Loucy (cell line): ENCODE results near the gene ACBD7.

Experiments
- H2AFZ ChIP-seq: fragments of 200-600 bp; sonication (generic); 2 replicates; pipeline ENCODE4 v1.6.0; 2016; ENCODE audit warnings: antibody characterized with exemption, mild to moderate bottlenecking, low read length, moderate library complexity
- H3F3A ChIP-seq: fragments of 200-600 bp; 2 replicates; pipeline ENCODE4 v1.6.0; 2016; ENCODE audit warnings: antibody characterized with exemption, low read depth, mild to moderate bottlenecking
- H3K27me3 ChIP-seq: fragments of 200-600 bp; sonication (generic); 2 replicates; pipeline ENCODE4 v1.6.1; 2014; ENCODE audit warnings: low read length, mild to moderate bottlenecking; ENCODE audit not compliant: insufficient read depth, poor library complexity, severe bottlenecking
- H3K36me3 ChIP-seq: fragments of 200-600 bp; sonication (generic); 2 replicates; pipeline ENCODE4 v1.6.1; 2016; ENCODE audit warnings: low read length; ENCODE audit not compliant: insufficient read depth
- H3K4me1 ChIP-seq: fragments of 200-600 bp; sonication (generic); 2 replicates; pipeline ENCODE4 v1.5.1; 2014; ENCODE audit warnings: low read length, mild to moderate bottlenecking; ENCODE audit not compliant: insufficient read depth, poor library complexity, severe bottlenecking
- H3K4me2 ChIP-seq: fragments of 200-600 bp; sonication (generic); 2 replicates; pipeline ENCODE4 v1.6.0; 2014; ENCODE audit warnings: antibody characterized with exemption, low read length, low read depth, mild to moderate bottlenecking; ENCODE audit not compliant: poor library complexity, severe bottlenecking
- H3K4me3 ChIP-seq: fragments of 200-600 bp; sonication (generic); 2 replicates; pipeline ENCODE4 v1.5.1; 2014; ENCODE audit warnings: low read length, mild to moderate bottlenecking, mixed read lengths; ENCODE audit not compliant: poor library complexity, severe bottlenecking
- H3K79me2 ChIP-seq: fragments of 200-600 bp; sonication (generic); 2 replicates; pipeline ENCODE4 v1.6.1; 2014; ENCODE audit warnings: low read length; ENCODE audit not compliant: insufficient read depth
- H3K9ac ChIP-seq: fragments of 200-600 bp; sonication (generic); 2 replicates; pipeline ENCODE4 v1.6.0; 2014; ENCODE audit warnings: mild to moderate bottlenecking, low read depth, low read length, moderate library complexity; ENCODE audit not compliant: poor library complexity, severe bottlenecking
- H3K9me2 ChIP-seq: fragments of 200-600 bp; sonication (generic); replicated peaks from 2 replicates; pipeline ENCODE4 v1.6.1; 2016; ENCODE audit warnings: low read depth, low read length, mixed read lengths
- H3K9me3 ChIP-seq: fragments of 200-600 bp; sonication (generic); 2 replicates; pipeline ENCODE4 v1.6.1; 2014; ENCODE audit warnings: mild to moderate bottlenecking, antibody characterized with exemption, low read length, low read depth; ENCODE audit not compliant: insufficient read depth
- H4K20me1 ChIP-seq: fragments of 200-600 bp; sonication (generic); 2 replicates; pipeline ENCODE4 v1.6.0; 2014; ENCODE audit warnings: antibody characterized with exemption, low read length, mild to moderate bottlenecking; ENCODE audit not compliant: insufficient read depth, poor library complexity, severe bottlenecking
- EZH2phosphoT487 ChIP-seq: fragments of 200-600 bp; IDR thresholded peaks from 2 replicates; pipeline ENCODE4 v1.6.1; 2018; ENCODE audit warnings: antibody characterized with exemption, mild to moderate bottlenecking, moderate library complexity, borderline replicate concordance
- TF ChIP-seq, protein P1 (sequence below): fragments of 200-600 bp; sonication (generic); conservative IDR thresholded peaks from 2 replicates; pipeline ENCODE4 v1.5.1; 2014; ENCODE audit warnings: mild to moderate bottlenecking, antibody characterized with exemption, low read length

The ACBD7 gene

DNA sequence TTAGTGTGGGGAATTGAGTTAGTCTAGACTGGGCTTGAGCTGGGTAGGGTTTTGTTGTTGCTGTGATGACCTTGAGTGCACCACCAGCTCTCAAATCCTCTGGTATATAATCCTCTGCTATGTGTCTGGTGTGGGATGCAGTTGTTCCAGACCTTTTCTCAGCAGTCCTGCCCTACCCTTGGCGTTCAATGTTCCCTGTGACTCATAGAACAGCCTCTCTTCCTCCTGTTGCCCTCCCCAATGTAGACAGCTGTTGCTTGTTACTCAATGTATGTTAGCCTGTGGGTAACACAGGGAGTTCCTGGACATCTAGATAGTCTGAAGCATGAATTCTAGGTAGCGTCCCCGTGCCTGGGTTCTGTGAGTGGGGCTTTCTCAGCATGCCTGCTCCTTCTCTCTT, 19.8 kb downstream of the ACBD7 start:
- no peak overlapping the region for H3K4me3 ChIP-seq
- no peak overlapping the region for H3K4me2 ChIP-seq
- no peaks in the 10 kb centered on the region for H3K79me2 ChIP-seq
- peaks cover 4% of the 10 kb centered on the region; the same call in 1 of the 2 replicates for H3K9me3 ChIP-seq
- H3K27me3 ChIP-seq, result no peaks in the 10 kb centered on the region
- H3K36me3 ChIP-seq, result no peaks in the 10 kb centered on the region
- H2AFZ ChIP-seq, result no peak overlapping the region
- no peaks in the 10 kb centered on the region for H3K4me1 ChIP-seq
- H3K9me2 ChIP-seq, result no peaks in the 10 kb centered on the region
- no peak overlapping the region for H3K9ac ChIP-seq
- H4K20me1 ChIP-seq, result no peaks in the 10 kb centered on the region
- H3F3A ChIP-seq, result no peaks in the 10 kb centered on the region
- TF ChIP-seq EZH2phosphoT487, result no peak
- TF ChIP-seq, protein P1, sequence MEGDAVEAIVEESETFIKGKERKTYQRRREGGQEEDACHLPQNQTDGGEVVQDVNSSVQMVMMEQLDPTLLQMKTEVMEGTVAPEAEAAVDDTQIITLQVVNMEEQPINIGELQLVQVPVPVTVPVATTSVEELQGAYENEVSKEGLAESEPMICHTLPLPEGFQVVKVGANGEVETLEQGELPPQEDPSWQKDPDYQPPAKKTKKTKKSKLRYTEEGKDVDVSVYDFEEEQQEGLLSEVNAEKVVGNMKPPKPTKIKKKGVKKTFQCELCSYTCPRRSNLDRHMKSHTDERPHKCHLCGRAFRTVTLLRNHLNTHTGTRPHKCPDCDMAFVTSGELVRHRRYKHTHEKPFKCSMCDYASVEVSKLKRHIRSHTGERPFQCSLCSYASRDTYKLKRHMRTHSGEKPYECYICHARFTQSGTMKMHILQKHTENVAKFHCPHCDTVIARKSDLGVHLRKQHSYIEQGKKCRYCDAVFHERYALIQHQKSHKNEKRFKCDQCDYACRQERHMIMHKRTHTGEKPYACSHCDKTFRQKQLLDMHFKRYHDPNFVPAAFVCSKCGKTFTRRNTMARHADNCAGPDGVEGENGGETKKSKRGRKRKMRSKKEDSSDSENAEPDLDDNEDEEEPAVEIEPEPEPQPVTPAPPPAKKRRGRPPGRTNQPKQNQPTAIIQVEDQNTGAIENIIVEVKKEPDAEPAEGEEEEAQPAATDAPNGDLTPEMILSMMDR, result no peak

DNA sequence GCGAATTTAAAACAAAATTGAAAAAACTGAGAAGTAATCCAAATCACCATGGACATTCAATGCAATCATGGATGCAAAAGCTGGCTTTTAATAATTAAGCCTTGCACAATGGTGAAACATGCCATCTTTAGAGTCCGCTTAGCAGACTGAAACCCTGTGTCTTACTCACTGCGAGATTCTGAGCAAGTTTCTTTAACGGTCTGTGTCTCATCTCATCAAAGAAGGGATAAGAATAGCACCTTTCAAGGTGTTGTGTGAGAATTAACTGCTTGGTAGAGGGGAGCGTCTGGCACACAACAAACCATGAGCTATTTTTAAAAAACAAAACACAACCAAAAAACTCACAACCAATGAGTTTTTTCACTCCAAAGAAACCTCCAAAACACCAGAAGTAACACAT, 21.4 kb downstream of the ACBD7 start:
- no peak overlapping the region for H3K4me2 ChIP-seq
- no peaks in the 10 kb centered on the region for H4K20me1 ChIP-seq
- TF ChIP-seq EZH2phosphoT487, result no peak
- TF ChIP-seq, protein P1, result no peak
- no peak overlapping the region for H3K4me3 ChIP-seq
- H3K9ac ChIP-seq, result no peak overlapping the region
- H3F3A ChIP-seq, result no peaks in the 10 kb centered on the region
- no peak overlapping the region for H2AFZ ChIP-seq
- no peaks in the 10 kb centered on the region for H3K79me2 ChIP-seq
- H3K9me2 ChIP-seq, result no peaks in the 10 kb centered on the region
- H3K9me3 ChIP-seq, result peaks cover 4% of the 10 kb centered on the region; the same call in 1 of the 2 replicates
- H3K27me3 ChIP-seq, result no peaks in the 10 kb centered on the region
- H3K4me1 ChIP-seq, result no peaks in the 10 kb centered on the region
- no peaks in the 10 kb centered on the region for H3K36me3 ChIP-seq

DNA sequence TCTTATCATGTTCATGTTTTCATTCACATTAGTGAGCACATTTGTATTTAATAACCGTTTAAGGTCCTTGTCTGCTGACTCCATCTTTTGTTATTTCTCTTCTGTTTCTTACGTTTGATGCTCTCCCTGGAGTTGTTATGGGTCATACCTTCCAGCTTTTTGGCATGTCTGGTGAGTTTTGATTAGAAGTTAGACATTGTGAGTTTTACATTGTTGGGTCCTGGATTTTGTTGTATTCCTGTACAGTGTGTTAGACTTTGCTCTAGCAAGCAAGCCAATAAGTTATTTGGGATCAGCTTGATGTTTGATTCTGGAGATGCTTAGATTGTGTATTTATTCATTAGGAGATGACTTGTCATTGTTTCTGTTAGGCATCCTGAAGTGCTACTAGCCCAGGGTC, 27.9 kb downstream of the ACBD7 start:
- no peaks in the 10 kb centered on the region for H3F3A ChIP-seq
- H3K4me3 ChIP-seq, result no peak overlapping the region
- no peaks in the 10 kb centered on the region for H3K36me3 ChIP-seq
- peaks cover 13% of the 10 kb centered on the region; the same call in 1 of the 2 replicates for H3K9me3 ChIP-seq
- H2AFZ ChIP-seq, result no peak overlapping the region
- H3K27me3 ChIP-seq, result no peaks in the 10 kb centered on the region
- H3K4me1 ChIP-seq, result no peaks in the 10 kb centered on the region
- H4K20me1 ChIP-seq, result no peaks in the 10 kb centered on the region
- TF ChIP-seq, protein P1, result no peak
- TF ChIP-seq EZH2phosphoT487, result no peak
- no peaks in the 10 kb centered on the region for H3K9me2 ChIP-seq
- no peaks in the 10 kb centered on the region for H3K79me2 ChIP-seq
- no peak overlapping the region for H3K4me2 ChIP-seq
- H3K9ac ChIP-seq, result no peak overlapping the region
